Activated CD8-positive, alpha-beta T cell treated with anti-CD3 and anti-CD28 coated beads for 36 hours (primary cell): ENCODE results near the gene ZDHHC18. TPM values are rescaled to one million over a fixed set of nuclear protein-coding genes. Genes with fewer than 3 reads are reported as not detected.

Experiments
- ATAC-seq: fragments of 200-7000 bp; cut with Tn5 transposase; one replicate; pipeline ENCODE4 v1.10.0; 2021; ENCODE audit warnings: mild to moderate bottlenecking, moderate library complexity
- CTCF ChIA-PET: fragments of 350-600 bp; sonication (Branson Sonifier 250); formaldehyde crosslinking; loops from one replicate; lab custom pipeline; 2021; ENCODE audit warnings: antibody characterized with exemption; lab: Charles Lee
- POLR2A ChIA-PET: fragments of 350-600 bp; sonication (Branson Sonifier 250); formaldehyde crosslinking; loops from one replicate; lab custom pipeline; 2021; ENCODE audit warnings: antibody characterized with exemption; lab: Charles Lee
- DNase-seq: peaks from one replicate; pipeline ENCODE4 v3.0.0-alpha.2; 2020
- H3K27ac Mint-ChIP-seq: one replicate; pipeline ENCODE4 v1.8.0; 2021; ENCODE audit warnings: mild to moderate bottlenecking, mixed read lengths
- H3K27me3 Mint-ChIP-seq: one replicate; pipeline ENCODE4 v1.8.0; 2021; ENCODE audit warnings: mixed read lengths
- H3K36me3 Mint-ChIP-seq: one replicate; pipeline ENCODE4 v1.8.0; 2021; ENCODE audit warnings: low read depth, mixed read lengths
- H3K4me1 Mint-ChIP-seq: one replicate; pipeline ENCODE4 v1.8.0; 2021; ENCODE audit warnings: low read depth, mixed read lengths
- H3K4me3 Mint-ChIP-seq: one replicate; pipeline ENCODE4 v1.8.0; 2021; ENCODE audit warnings: mild to moderate bottlenecking, moderate library complexity, mixed read lengths
- H3K9me3 Mint-ChIP-seq: one replicate; pipeline ENCODE4 v1.8.0; 2021; ENCODE audit warnings: mixed read lengths
- CTCF ChIP-seq: fragments of 200-600 bp; IDR thresholded peaks from one replicate; pipeline ENCODE4 v1.8.0; 2022; ENCODE audit warnings: antibody characterized with exemption, mild to moderate bottlenecking
- intact Hi-C: fragments of 100-400 bp; cut with micrococcal nuclease; formaldehyde crosslinking; loops from one replicate; pipeline ENCODE4 v1.10.0; 2022
- total RNA-seq, 2 experiments: library from RNA; stranded (reverse); gene quantifications; one replicate each; pipeline ENCODE4 v1.2.3, GENCODE V29; 2021

ZDHHC18 gene
- total RNA-seq, 2 experiments from 2014 or later = 55.0 to 61.3 TPM

- no peaks in the 10 kb centered on the region for H3K27me3 Mint-ChIP-seq
- ATAC-seq (no peak), DNase-seq (no peak)
- no peaks in the 10 kb centered on the region for H3K4me1 Mint-ChIP-seq
- ChIA-PET POLR2A (interaction anchor here (0.7 to 2.9 kb wide), 5 partner anchors 8 to 34 kb away, joined by 3 to 17 read pairs (median 4); no protein-coding TSS in a partner anchor), CTCF (interaction anchor here (0.8 to 2.0 kb wide), 5 partner anchors 9 to 254 kb away, joined by 3 to 7 read pairs (median 6); no protein-coding TSS in a partner anchor)
- intact Hi-C loops = no loop called here
- no peak for TF ChIP-seq CTCF
- H3K27ac Mint-ChIP-seq = no peak overlapping the region
- H3K4me3 Mint-ChIP-seq = no peak overlapping the region
- no peaks in the 10 kb centered on the region for H3K9me3 Mint-ChIP-seq
- peaks cover 24% of the 10 kb centered on the region for H3K36me3 Mint-ChIP-seq
Measured at GRCh38 chr1:26856604-26857469, 30.3 kb downstream of the ZDHHC18 start.

GRCh38 chr1:26857473-26858060, 31.1 kb downstream of the ZDHHC18 start:
- CTCF ChIA-PET = interaction anchor here (0.8 to 2.5 kb wide), 4 partner anchors 20 to 255 kb away, joined by 3 to 9 read pairs (median 4); no protein-coding TSS in a partner anchor
- POLR2A ChIA-PET = interaction anchor here (1.1 to 2.5 kb wide), 4 partner anchors 16 to 41 kb away, joined by 3 to 17 read pairs (median 5); no protein-coding TSS in a partner anchor
- no peak overlapping the region for H3K27ac Mint-ChIP-seq

GRCh38 chr1:26858160-26858559, 31.7 kb downstream of the ZDHHC18 start:
- ATAC-seq (no peak), DNase-seq (no peak)
- intact Hi-C loops = no loop called here
- no peak overlapping the region for H3K27ac Mint-ChIP-seq
- H3K36me3 Mint-ChIP-seq = peaks cover 12% of the 10 kb centered on the region
- ChIA-PET CTCF (interaction anchor here (0.8 to 2.5 kb wide), 6 partner anchors 9 to 256 kb away, joined by 3 to 9 read pairs (median 4); no protein-coding TSS in a partner anchor), POLR2A (interaction anchor here (0.6 to 2.5 kb wide), 8 partner anchors 9 to 278 kb away, joined by 3 to 17 read pairs (median 4); no protein-coding TSS in a partner anchor)
- H3K4me1 Mint-ChIP-seq = peaks cover 12% of the 10 kb centered on the region
- H3K27me3 Mint-ChIP-seq = no peaks in the 10 kb centered on the region
- H3K9me3 Mint-ChIP-seq = no peaks in the 10 kb centered on the region
- TF ChIP-seq CTCF = no peak
- no peak overlapping the region for H3K4me3 Mint-ChIP-seq

More at GRCh38 chr1:26857473-26858060, 31.1 kb downstream of the ZDHHC18 start:
- peaks cover 18% of the 10 kb centered on the region for H3K36me3 Mint-ChIP-seq
- H3K4me1 Mint-ChIP-seq = peaks cover 7% of the 10 kb centered on the region
- no peak for ATAC-seq
- no peak overlapping the region for H3K4me3 Mint-ChIP-seq
- DNase-seq = no peak
- no peak for TF ChIP-seq CTCF
- intact Hi-C loops = no loop called here
- no peaks in the 10 kb centered on the region for H3K9me3 Mint-ChIP-seq
- no peaks in the 10 kb centered on the region for H3K27me3 Mint-ChIP-seq

- Mint-ChIP-seq H3K4me1 (peaks cover 17% of the 10 kb centered on the region), H3K27ac (no peak overlapping the region), H3K4me3 (no peak overlapping the region), H3K27me3 (no peaks in the 10 kb centered on the region), H3K9me3 (no peaks in the 10 kb centered on the region), H3K36me3 (peaks cover 6% of the 10 kb centered on the region)
- no peak for DNase-seq
- CTCF ChIA-PET = interaction anchor here (0.8 to 2.5 kb wide), 7 partner anchors 9 to 257 kb away, joined by 3 to 9 read pairs (median 3); no protein-coding TSS in a partner anchor
- peak; percentile 28 for ATAC-seq
- intact Hi-C loops = no loop called here
- no peak for TF ChIP-seq CTCF
- POLR2A ChIA-PET = interaction anchor here (0.6 to 2.5 kb wide), 9 partner anchors 10 to 279 kb away, joined by 3 to 17 read pairs (median 4); no protein-coding TSS in a partner anchor
Measured at GRCh38 chr1:26858891-26859640, 32.6 kb downstream of the ZDHHC18 start.
